ENCODE data around the gene CD44. TPM values are rescaled to one million over a fixed set of nuclear protein-coding genes. Genes with fewer than 3 reads are reported as not detected.

The CD44 gene
- total and polyA plus RNA-seq, 2 experiments from 2014 or later: 405 to 519 TPM

DNA sequence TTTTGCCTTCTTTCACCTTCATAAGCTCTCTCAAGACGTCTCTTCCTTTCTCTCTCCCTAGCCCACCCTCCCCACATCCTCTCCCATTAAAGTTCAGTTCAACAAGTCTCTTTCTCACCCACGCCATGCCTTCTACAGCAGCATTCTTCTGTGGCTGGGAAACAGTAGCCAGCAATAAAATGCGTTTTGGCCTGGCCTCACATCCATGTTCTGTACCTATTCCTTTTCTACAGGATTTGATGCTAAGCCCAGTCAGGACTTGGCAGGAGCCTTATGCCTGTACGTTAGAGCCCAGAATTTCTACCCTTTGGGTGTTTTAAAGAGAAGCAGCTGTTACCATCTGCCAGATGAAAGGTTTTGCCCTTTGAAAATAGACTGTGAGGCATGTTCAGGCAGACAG is 7.1 kb upstream of the CD44 start:
- Histone ChIP-seq H3K9me2 (ENCODE audit: insufficient read depth) (no peaks in the 10 kb centered on the region), H3K79me2 (ENCODE audit: insufficient read depth) (no peaks in the 10 kb centered on the region), H3K9ac (no peak overlapping the region), H3K4me1 (ENCODE audit: insufficient read depth) (peaks cover 15% of the 10 kb centered on the region), H3K27ac (no peak overlapping the region), H3K9me3 (ENCODE audit: low read depth) (no peaks in the 10 kb centered on the region), H4K20me1 (ENCODE audit: insufficient read depth) (no peaks in the 10 kb centered on the region), H3K36me3 (ENCODE audit: low read depth) (no peaks in the 10 kb centered on the region), H3K4me2 (ENCODE audit: unreplicated experiment) (no peak overlapping the region), H2AFZ (no peak overlapping the region), H3F3A (ENCODE audit: insufficient read depth) (peaks cover 19% of the 10 kb centered on the region), H3K4me3 (no peak overlapping the region), H3K27me3 (replicated peaks; ENCODE audit: insufficient read depth) (no peaks in the 10 kb centered on the region)
- 97 to 98% methylated on average over 4 of the region's 4 CpGs for WGBS, 2 experiments (ENCODE audit: low coverage in 1 of 2, low lambda C conversion rate in 2 of 2, missing lambda C conversion rate in 2 of 2)
- no peak for DNase-seq
- no peak for TF ChIP-seq EZH2 (IDR thresholded peaks at IDR 0.05; ENCODE audit: insufficient read depth, poor library complexity, severe bottlenecking)
- no peak for TF ChIP-seq EZH2phosphoT487 (IDR thresholded peaks at IDR 0.05; ENCODE audit: insufficient read depth, low read depth)
- in situ Hi-C loops (cut with MboI): no loop called here

DNA sequence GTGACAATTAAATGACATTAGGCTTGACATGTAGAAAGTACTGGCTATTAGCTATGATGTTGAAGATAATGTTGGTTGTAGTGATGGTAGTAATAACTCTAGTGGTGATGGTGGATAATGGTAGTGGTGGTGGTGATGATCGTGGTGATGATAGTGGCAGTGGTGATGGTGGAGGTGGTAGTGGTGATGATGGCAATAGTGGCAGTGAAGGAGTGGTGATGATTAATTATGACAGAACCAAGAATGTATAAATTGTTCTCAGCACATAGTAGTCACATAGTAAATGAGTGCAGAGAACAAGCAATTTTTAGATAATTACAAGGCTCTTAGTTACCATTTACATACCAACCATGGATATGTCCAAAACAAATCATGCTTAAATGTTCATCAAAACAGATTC is 5.3 kb upstream of the CD44 start:
- in situ Hi-C loops (cut with MboI): no loop called here
- peaks cover 6% of the 10 kb centered on the region; the same call in 1 of the 2 replicates for H3K79me2 ChIP-seq (ENCODE audit: insufficient read depth)
- no peaks in the 10 kb centered on the region for H4K20me1 ChIP-seq (ENCODE audit: insufficient read depth)
- H3K9me2 ChIP-seq (ENCODE audit: insufficient read depth): no peaks in the 10 kb centered on the region
- no peak overlapping the region for H3K4me2 ChIP-seq (ENCODE audit: unreplicated experiment)
- 94 to 97% methylated on average over 1 of the region's 1 CpG for WGBS, 2 experiments (ENCODE audit: low coverage in 1 of 2, low lambda C conversion rate in 2 of 2, missing lambda C conversion rate in 2 of 2)
- DNase-seq: no peak
- H3F3A ChIP-seq (ENCODE audit: insufficient read depth): peaks cover 27% of the 10 kb centered on the region
- H3K9me3 ChIP-seq (ENCODE audit: low read depth): no peaks in the 10 kb centered on the region
- H3K36me3 ChIP-seq (ENCODE audit: low read depth): no peaks in the 10 kb centered on the region
- H3K4me1 ChIP-seq (ENCODE audit: insufficient read depth): peaks cover 22% of the 10 kb centered on the region
- H3K9ac ChIP-seq: no peak overlapping the region
- H2AFZ ChIP-seq: no peak overlapping the region
- no peak overlapping the region for H3K4me3 ChIP-seq
- H3K27ac ChIP-seq: no peak overlapping the region
- no peaks in the 10 kb centered on the region for H3K27me3 ChIP-seq (replicated peaks; ENCODE audit: insufficient read depth)
- TF ChIP-seq EZH2 (IDR thresholded peaks at IDR 0.05; ENCODE audit: insufficient read depth, poor library complexity, severe bottlenecking) (no peak), EZH2phosphoT487 (IDR thresholded peaks at IDR 0.05; ENCODE audit: insufficient read depth, low read depth) (no peak)

DNA sequence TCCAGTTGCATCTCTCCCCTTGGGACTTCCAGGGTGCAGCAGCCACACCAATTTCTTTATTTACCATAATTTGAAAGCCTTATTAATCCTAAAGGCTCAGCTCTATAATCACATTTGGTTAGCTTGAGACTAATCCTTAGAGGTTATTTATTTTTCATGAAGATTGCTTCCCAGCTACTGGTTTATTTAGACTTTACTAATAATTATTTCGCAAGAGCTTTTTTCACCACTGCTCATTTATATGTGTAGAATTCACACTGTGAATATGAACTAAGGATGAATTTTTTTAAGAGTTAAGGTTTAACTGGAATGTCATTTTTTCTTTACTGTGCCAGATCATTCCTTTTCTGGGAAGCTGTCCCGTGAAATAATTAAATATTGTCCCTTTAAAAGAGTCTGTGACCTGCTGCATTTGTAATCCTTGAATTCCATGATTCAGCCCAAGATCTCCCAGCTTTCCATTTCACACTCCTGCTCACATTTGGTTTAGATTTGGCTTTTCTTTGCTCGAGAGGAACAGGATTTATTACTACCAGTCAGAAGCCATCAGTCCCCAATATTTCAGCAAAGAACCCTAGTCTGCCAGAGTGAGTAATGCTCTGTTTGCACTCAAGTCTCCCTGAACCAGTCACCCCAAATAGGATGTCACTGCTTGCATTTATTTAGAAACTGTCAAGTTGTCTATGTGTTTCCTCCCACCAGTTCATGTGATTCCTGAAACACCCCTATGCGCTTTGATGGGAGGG is 4.4 kb upstream of the CD44 start:
- no peaks in the 10 kb centered on the region for H3K9me3 ChIP-seq (ENCODE audit: low read depth)
- in situ Hi-C loops (cut with MboI): no loop called here
- peak; percentile 66 for DNase-seq
- no peaks in the 10 kb centered on the region for H3K9me2 ChIP-seq (ENCODE audit: insufficient read depth)
- H3F3A ChIP-seq (ENCODE audit: insufficient read depth): peaks cover 28% of the 10 kb centered on the region
- H3K4me2 ChIP-seq (ENCODE audit: unreplicated experiment): peak overlapping the region; percentile 41
- H3K4me3 ChIP-seq: peak overlapping the region; percentile 17
- peak overlapping the region; percentile 3; the same call in 1 of the 2 replicates for H2AFZ ChIP-seq
- peaks cover 22% of the 10 kb centered on the region for H3K4me1 ChIP-seq (ENCODE audit: insufficient read depth)
- no peaks in the 10 kb centered on the region for H3K36me3 ChIP-seq (ENCODE audit: low read depth)
- H4K20me1 ChIP-seq (ENCODE audit: insufficient read depth): no peaks in the 10 kb centered on the region
- H3K27ac ChIP-seq: peak overlapping the region; percentile 54
- TF ChIP-seq EZH2 (IDR thresholded peaks at IDR 0.05; ENCODE audit: insufficient read depth, poor library complexity, severe bottlenecking): no peak
- no peak for TF ChIP-seq EZH2phosphoT487 (IDR thresholded peaks at IDR 0.05; ENCODE audit: insufficient read depth, low read depth)
- no peaks in the 10 kb centered on the region for H3K27me3 ChIP-seq (replicated peaks; ENCODE audit: insufficient read depth)
- peaks cover 15% of the 10 kb centered on the region for H3K79me2 ChIP-seq (ENCODE audit: insufficient read depth)
- peak overlapping the region; percentile 9; the same call in 1 of the 2 replicates for H3K9ac ChIP-seq
- WGBS, 2 experiments (ENCODE audit: low coverage in 1 of 2, low lambda C conversion rate in 2 of 2, missing lambda C conversion rate in 2 of 2): 15 to 17% methylated on average over 4 of the region's 4 CpGs

DNA sequence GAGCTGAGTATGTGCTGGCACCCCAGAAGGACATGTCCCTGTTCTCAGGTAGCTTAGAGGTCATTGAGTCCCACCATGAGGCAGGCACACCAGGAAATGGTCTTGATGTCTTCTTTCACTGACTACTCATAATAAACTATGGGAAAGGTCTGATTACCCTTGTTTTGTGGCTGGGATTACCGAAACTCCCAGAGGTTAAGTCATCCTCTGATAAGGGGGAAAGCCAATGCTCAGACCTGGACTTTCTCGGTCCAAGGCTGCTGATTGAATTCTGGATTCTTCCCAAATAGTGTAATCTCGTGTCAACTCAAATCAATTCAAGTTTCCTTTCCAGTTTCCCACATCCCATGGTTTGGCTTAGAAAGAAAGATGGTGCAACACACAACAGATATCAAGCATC is 3.7 kb upstream of the CD44 start:
- Histone ChIP-seq H4K20me1 (ENCODE audit: insufficient read depth) (no peaks in the 10 kb centered on the region), H3K36me3 (ENCODE audit: low read depth) (no peaks in the 10 kb centered on the region), H3K4me3 (peak overlapping the region; percentile 17; the same call in 1 of the 2 replicates), H3K9me2 (ENCODE audit: insufficient read depth) (no peaks in the 10 kb centered on the region), H3K27me3 (replicated peaks; ENCODE audit: insufficient read depth) (no peaks in the 10 kb centered on the region), H3K4me1 (ENCODE audit: insufficient read depth) (peaks cover 22% of the 10 kb centered on the region), H3K79me2 (ENCODE audit: insufficient read depth) (peaks cover 21% of the 10 kb centered on the region), H2AFZ (no peak overlapping the region), H3K9me3 (ENCODE audit: low read depth) (no peaks in the 10 kb centered on the region), H3K27ac (peak overlapping the region; percentile 54), H3K9ac (peak overlapping the region; percentile 9; the same call in 1 of the 2 replicates), H3K4me2 (ENCODE audit: unreplicated experiment) (peak overlapping the region; percentile 41), H3F3A (ENCODE audit: insufficient read depth) (peaks cover 34% of the 10 kb centered on the region)
- no peak for TF ChIP-seq EZH2 (IDR thresholded peaks at IDR 0.05; ENCODE audit: insufficient read depth, poor library complexity, severe bottlenecking)
- TF ChIP-seq EZH2phosphoT487 (IDR thresholded peaks at IDR 0.05; ENCODE audit: insufficient read depth, low read depth): no peak
- peak; percentile 15 for DNase-seq
- WGBS, 2 experiments (ENCODE audit: low coverage in 1 of 2, low lambda C conversion rate in 2 of 2, missing lambda C conversion rate in 2 of 2): 20 to 24% methylated on average over 3 of the region's 3 CpGs
- in situ Hi-C loops (cut with MboI): no loop called here

All from GM23248 (cell line).